SK-N-MC (cell line): ENCODE measurements around the gene IQSEC1.

ENCODE experiments used
- DNase-seq: peaks from one replicate; pipeline ENCODE4 v3.0.0-alpha.2; 2011; ENCODE audit warnings: low read depth, low spot score
- H3K27ac ChIP-seq: fragments of 200-600 bp; sonication (generic); 2 replicates; pipeline ENCODE4 v1.5.1; 2016; ENCODE audit warnings: mixed run types
- H3K36me3 ChIP-seq: fragments of 200-600 bp; sonication (generic); 2 replicates; pipeline ENCODE4 v1.6.1; 2017; ENCODE audit warnings: antibody characterized with exemption, low read length, mixed read lengths; ENCODE audit not compliant: insufficient read depth
- H3K4me3 ChIP-seq: fragments of 200-600 bp; sonication (generic); 2 replicates; pipeline ENCODE4 v1.5.1; 2016
- H3K9ac ChIP-seq: fragments of 200-600 bp; sonication (generic); 2 replicates; pipeline ENCODE4 v1.8.0; 2017; ENCODE audit warnings: mixed run types, mixed read lengths; ENCODE audit not compliant: insufficient read length
- H3K9me3 ChIP-seq: fragments of 200-600 bp; sonication (generic); 2 replicates; pipeline ENCODE4 v1.6.1; 2017; ENCODE audit warnings: low read depth, mild to moderate bottlenecking, antibody characterized with exemption, low read length, moderate library complexity, mixed read lengths
- EZH2 ChIP-seq: fragments of 200-600 bp; sonication (generic); IDR thresholded peaks from one replicate; pipeline ENCODE4 v1.6.1; 2017; ENCODE audit warnings: antibody characterized with exemption
- FOXP2 ChIP-seq: optimal IDR thresholded peaks from 2 replicates; pipeline ENCODE3; 2011; ENCODE audit warnings: mild to moderate bottlenecking, moderate library complexity; ENCODE audit not compliant: insufficient read depth; ENCODE audit errors: extremely low read length, control extremely low read depth
- POLR2AphosphoS5 ChIP-seq: IDR thresholded peaks from 2 replicates; pipeline ENCODE4 v1.6.1; 2012; ENCODE audit warnings: mild to moderate bottlenecking, low read depth, low read length, borderline replicate concordance

IQSEC1 gene

GRCh38 chr3:13003608-13004007, 69.6 kb downstream of the IQSEC1 start:
- Histone ChIP-seq H3K36me3 (no peaks in the 10 kb centered on the region), H3K9me3 (no peaks in the 10 kb centered on the region), H3K4me3 (no peak overlapping the region), H3K27ac (no peak overlapping the region), H3K9ac (no peak overlapping the region)
- no peak for DNase-seq
- no peak for TF ChIP-seq POLR2AphosphoS5
- TF ChIP-seq FOXP2 = no peak
- TF ChIP-seq EZH2 = no peak

GRCh38 chr3:13002398-13003124, 70.7 kb downstream of the IQSEC1 start:
- no peak overlapping the region for H3K4me3 ChIP-seq
- no peak for DNase-seq
- H3K36me3 ChIP-seq = no peaks in the 10 kb centered on the region
- no peaks in the 10 kb centered on the region for H3K9me3 ChIP-seq
- H3K9ac ChIP-seq = no peak overlapping the region
- no peak overlapping the region for H3K27ac ChIP-seq
- TF ChIP-seq FOXP2 = no peak

GRCh38 chr3:12999147-13000140, 73.8 kb downstream of the IQSEC1 start:
- TF ChIP-seq EZH2 (no peak), POLR2AphosphoS5 (no peak), FOXP2 (no peak)
- no peaks in the 10 kb centered on the region for H3K9me3 ChIP-seq
- DNase-seq = no peak
- H3K36me3 ChIP-seq = no peaks in the 10 kb centered on the region
- H3K9ac ChIP-seq = no peak overlapping the region
- no peak overlapping the region for H3K4me3 ChIP-seq
- no peak overlapping the region for H3K27ac ChIP-seq

GRCh38 chr3:12998648-12999047, 74.6 kb downstream of the IQSEC1 start:
- no peak overlapping the region for H3K9ac ChIP-seq
- TF ChIP-seq FOXP2 (no peak), EZH2 (no peak), POLR2AphosphoS5 (no peak)
- H3K9me3 ChIP-seq = no peaks in the 10 kb centered on the region
- no peak for DNase-seq
- no peak overlapping the region for H3K27ac ChIP-seq
- no peaks in the 10 kb centered on the region for H3K36me3 ChIP-seq
- no peak overlapping the region for H3K4me3 ChIP-seq

- Histone ChIP-seq H3K36me3 (no peaks in the 10 kb centered on the region), H3K4me3 (no peak overlapping the region), H3K9me3 (no peaks in the 10 kb centered on the region), H3K9ac (no peak overlapping the region), H3K27ac (no peak overlapping the region)
- DNase-seq = no peak
- no peak for TF ChIP-seq EZH2
- no peak for TF ChIP-seq POLR2AphosphoS5
- TF ChIP-seq FOXP2 = no peak
These were observed 75.8 kb downstream of the IQSEC1 start for GRCh38 chr3:12997387-12997786.

- Histone ChIP-seq H3K9me3 (no peaks in the 10 kb centered on the region), H3K36me3 (no peaks in the 10 kb centered on the region), H3K4me3 (no peak overlapping the region), H3K9ac (no peak overlapping the region), H3K27ac (no peak overlapping the region)
- TF ChIP-seq FOXP2 (no peak), EZH2 (no peak), POLR2AphosphoS5 (no peak)
- DNase-seq = no peak
These were observed 77.1 kb downstream of the IQSEC1 start for GRCh38 chr3:12996181-12996506.

GRCh38 chr3:12995389-12996180, 77.6 kb downstream of the IQSEC1 start:
- Histone ChIP-seq H3K9ac (no peak overlapping the region), H3K27ac (no peak overlapping the region), H3K36me3 (no peaks in the 10 kb centered on the region), H3K9me3 (no peaks in the 10 kb centered on the region), H3K4me3 (no peak overlapping the region)
- no peak for TF ChIP-seq EZH2
- no peak for TF ChIP-seq FOXP2
- no peak for TF ChIP-seq POLR2AphosphoS5
- no peak for DNase-seq
